Bronchial epithelial cell (primary cell): ENCODE results near the gene FBXL17. TPM values are rescaled to one million over a fixed set of nuclear protein-coding genes. Genes with fewer than 3 reads are reported as not detected.

Experiments used
- DNase-seq: peaks from one replicate; pipeline ENCODE4 v3.0.0-alpha.2; 2010; ENCODE audit warnings: low read depth
- FAIRE-seq: peaks from 2 replicates; lab custom pipeline; 2011; peaks lifted over from hg19 to GRCh38; lab: Jason Lieb, UNC
- H3K27me3 ChIP-seq: 2 replicates; pipeline ENCODE4 v1.5.1; 2011; ENCODE audit warnings: low read length; ENCODE audit not compliant: control insufficient read depth, insufficient read depth
- H3K36me3 ChIP-seq: 2 replicates; pipeline ENCODE4 v1.5.1; 2011; ENCODE audit warnings: low read length; ENCODE audit not compliant: control insufficient read depth, insufficient read depth
- H3K4me3 ChIP-seq: 2 replicates; pipeline ENCODE4 v1.5.1; 2011; ENCODE audit warnings: mild to moderate bottlenecking, low read depth, low read length, control low read depth
- CTCF ChIP-seq: IDR thresholded peaks from 2 replicates; pipeline ENCODE4 v1.5.1; 2011; ENCODE audit warnings: mild to moderate bottlenecking, moderate library complexity, low read length, control low read depth, inconsistent platforms; ENCODE audit not compliant: insufficient read depth, severe bottlenecking
- total RNA-seq: library from RNA; depleted of rRNA; stranded (reverse); fragments of >200 nt; gene quantifications from 2 replicates; pipeline ENCODE4 v1.2.1, GENCODE V29; 2014

The FBXL17 gene
- total RNA-seq, 1 donor from 2014 or later = 6.6 TPM

DNA sequence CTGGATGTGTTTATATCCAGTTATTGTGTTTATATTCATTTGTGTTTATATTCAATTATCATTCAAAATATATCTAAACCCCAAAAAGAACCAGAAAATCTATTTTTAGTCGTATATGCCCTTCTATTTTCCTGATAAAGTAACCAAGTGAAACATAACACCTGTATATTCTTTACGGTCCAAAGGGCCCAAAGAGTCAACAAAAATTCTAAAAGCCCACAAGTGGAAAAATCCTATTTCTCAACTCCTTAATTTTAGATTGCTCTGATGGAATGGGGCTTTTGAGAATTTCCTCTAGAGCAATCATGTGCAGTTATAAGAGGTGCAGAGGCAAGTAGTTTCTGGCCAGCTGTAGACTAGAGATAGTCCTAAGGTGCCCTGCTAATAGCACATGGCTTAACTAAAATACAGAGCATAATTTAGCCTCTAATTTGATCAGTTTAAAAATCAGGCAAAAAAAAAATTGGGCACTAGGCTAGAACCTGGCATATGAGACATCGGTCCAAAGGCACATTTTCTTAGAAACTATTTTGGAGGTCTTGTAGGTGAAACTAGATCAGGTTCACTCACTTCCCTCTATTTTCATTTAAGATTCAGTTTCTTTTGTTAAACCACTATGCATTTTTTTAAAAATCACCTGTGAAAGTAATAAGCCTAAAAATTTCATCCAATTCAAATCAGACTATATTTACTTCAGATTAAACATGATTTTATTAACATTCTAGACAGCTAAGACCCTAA is 256.0 kb downstream of the FBXL17 start:
- Histone ChIP-seq H3K27me3 (no peaks in the 10 kb centered on the region), H3K36me3 (no peaks in the 10 kb centered on the region), H3K4me3 (no peak overlapping the region)
- TF ChIP-seq CTCF = no peak
- FAIRE-seq = no peak
- DNase-seq = no peak

- no peaks in the 10 kb centered on the region for H3K27me3 ChIP-seq
- no peak for FAIRE-seq
- no peak for DNase-seq
- H3K36me3 ChIP-seq = no peaks in the 10 kb centered on the region
- TF ChIP-seq CTCF = no peak
- no peak overlapping the region for H3K4me3 ChIP-seq
Observed at GRCh38 chr5:108124596-108124995, 257.3 kb downstream of the FBXL17 start.

- Histone ChIP-seq H3K27me3 (no peaks in the 10 kb centered on the region), H3K36me3 (no peaks in the 10 kb centered on the region), H3K4me3 (no peak overlapping the region)
- DNase-seq (no peak), FAIRE-seq (no peak)
- TF ChIP-seq CTCF = no peak
Observed at GRCh38 chr5:108122702-108123101, 259.2 kb downstream of the FBXL17 start.

DNA sequence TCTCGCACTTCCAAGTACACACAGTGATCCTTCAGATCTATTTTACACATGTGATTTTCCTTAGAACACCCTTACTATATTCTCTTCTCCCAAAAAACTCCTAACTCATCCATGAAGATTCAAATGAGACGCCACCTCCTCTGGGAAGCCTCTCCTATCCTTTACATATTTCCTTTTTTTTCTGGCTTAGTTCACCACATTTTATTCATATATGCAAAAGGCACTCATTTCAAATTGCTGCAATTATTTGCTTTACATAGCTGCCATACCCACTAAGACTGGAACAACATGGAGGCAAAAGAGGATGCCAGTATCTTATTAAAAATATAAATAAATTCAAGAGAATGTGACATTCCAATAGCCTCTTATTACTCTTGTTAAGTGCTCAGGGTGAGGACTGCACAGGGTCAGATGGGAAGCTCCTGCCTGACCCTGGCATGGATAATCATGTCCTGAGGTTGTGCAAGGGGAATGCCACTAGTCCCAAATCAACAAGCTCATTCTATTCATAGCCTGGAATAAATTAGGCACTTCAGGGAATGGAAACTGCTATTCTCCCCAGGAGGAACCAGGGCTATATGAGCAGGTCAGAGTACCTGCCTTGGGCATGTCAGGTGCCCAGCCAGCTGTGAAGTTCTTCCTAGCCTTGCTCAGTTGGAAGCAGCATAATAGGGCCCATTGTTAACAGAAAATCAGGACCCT is 262.9 kb downstream of the FBXL17 start:
- DNase-seq (no peak), FAIRE-seq (no peak)
- H3K4me3 ChIP-seq = no peak overlapping the region
- no peaks in the 10 kb centered on the region for H3K36me3 ChIP-seq
- no peaks in the 10 kb centered on the region for H3K27me3 ChIP-seq
- TF ChIP-seq CTCF = no peak

DNA sequence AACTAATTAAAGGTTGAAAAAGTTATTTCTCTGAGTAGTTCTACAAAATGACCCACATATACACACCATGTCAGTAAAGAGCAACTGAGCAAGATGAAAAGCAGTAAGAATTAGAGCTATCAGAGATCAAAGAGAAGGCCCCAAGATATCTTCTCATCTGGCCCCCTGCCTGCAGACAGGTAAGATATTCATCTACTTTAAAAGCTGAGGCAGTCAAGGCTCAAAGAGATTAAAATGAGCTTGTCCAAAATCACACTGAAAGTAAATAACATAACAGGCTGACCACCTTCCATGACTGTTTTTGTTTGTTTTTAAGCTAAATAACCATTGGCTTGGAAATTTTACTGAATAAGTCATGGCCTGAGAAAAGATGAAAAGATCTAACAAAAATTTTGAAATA is 266.2 kb downstream of the FBXL17 start:
- no peak for DNase-seq
- no peaks in the 10 kb centered on the region for H3K27me3 ChIP-seq
- no peak for FAIRE-seq
- TF ChIP-seq CTCF = no peak
- no peaks in the 10 kb centered on the region for H3K36me3 ChIP-seq
- no peak overlapping the region for H3K4me3 ChIP-seq
